Measurements from ENCODE around the gene FKTN.

Gene FKTN

GRCh38 chr9:105678781-105679180 is 120.8 kb downstream of the FKTN start:
- DNase-seq (ENCODE audit: low read depth): no peak

- DNase-seq (ENCODE audit: low read depth): no peak
Measured at GRCh38 chr9:105679257-105680022, 121.5 kb downstream of the FKTN start.

- DNase-seq (ENCODE audit: low read depth): no peak
Measured at GRCh38 chr9:105681313-105681712, 123.4 kb downstream of the FKTN start.

DNA sequence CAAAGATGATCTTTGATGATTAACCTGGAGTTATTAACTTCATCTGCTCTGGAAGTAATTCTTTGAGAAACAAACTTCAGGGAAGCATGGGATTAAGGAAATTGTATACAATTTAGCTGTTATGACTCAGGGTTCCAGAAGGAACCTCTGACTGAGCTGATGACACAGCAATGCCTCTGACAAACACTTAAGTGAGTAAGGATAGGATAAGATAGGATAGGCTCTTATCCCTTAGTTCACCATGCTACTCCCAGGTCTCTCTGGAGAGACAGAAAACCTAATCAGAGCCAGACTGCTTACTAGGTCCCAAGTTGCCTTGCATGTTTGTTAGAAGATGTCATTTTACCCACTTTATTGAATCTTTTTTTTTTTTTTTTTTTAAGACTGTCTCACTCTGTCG is 123.8 kb downstream of the FKTN start:
- no peak for DNase-seq (ENCODE audit: low read depth)

DNA sequence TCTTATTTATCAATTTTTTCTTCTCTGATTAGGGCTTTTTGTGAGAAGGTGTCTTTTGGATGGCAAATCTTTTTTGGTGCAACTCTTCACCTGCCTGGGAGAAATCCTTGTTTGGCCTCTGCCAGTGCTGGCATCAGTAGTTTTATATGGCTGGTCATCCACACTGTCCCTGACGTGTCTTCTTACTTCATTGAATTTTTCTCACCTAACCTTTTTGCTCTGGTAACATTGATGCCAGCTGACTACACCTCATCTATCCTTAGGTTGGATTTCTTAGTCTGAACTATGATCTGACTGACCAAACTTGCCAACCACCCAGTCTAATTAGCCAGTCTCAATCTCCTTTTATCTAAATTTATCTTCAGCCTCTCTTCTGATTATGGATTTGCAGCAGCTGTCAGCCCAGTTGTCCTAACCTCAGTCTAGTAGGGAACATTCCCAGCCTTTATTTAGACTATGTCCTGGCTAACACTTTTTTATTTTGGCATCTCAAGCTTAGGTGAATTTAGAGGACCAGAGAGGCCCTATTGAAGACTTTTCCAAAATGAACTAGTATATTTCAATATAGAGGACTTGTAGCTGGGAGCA is 125.9 kb downstream of the FKTN start:
- DNase-seq (ENCODE audit: low read depth): no peak

DNA sequence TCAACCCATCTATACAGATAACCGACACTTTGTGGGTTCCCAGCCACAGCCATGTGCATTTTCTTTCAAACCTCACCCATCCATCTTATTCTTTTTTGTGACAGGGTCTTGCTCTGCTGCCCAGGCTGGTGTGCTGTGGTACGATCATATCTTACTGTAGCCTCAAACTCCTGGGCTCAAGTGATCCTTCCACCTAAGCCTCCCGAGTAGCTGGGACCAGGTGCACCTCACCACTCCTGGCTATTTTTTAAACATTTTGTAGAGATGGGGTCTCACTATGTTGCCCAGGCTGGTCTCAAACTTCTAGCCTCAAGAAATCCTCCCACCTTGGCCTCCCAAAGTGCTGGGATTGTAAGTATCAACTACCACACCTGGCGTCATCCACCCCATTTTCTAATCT is 129.0 kb downstream of the FKTN start:
- DNase-seq (ENCODE audit: low read depth): no peak

Measured in T-helper 22 cell (primary cell).